Lung (tissue), 12 donors: Measurements from ENCODE around the gene COG1. TPM values are rescaled to one million over a fixed set of nuclear protein-coding genes. Genes with fewer than 3 reads are reported as not detected.

Source experiments
- ATAC-seq: fragments of 200-7000 bp; cut with Tn5 transposase; one replicate; pipeline ENCODE4 v1.9.1; 2020; ENCODE audit warnings: moderate number of reproducible peaks; ENCODE audit not compliant: insufficient read depth, low FRiP score
- DNase-seq, 3 donors: peaks; one replicate each; pipeline ENCODE4 v3.0.0-alpha.2; 2013 to 2017
- H3K27ac ChIP-seq, 2 donors: one replicate each; pipeline ENCODE4 v1.5.1; 2013; ENCODE audit warnings: mild to moderate bottlenecking in 2 of 2, moderate library complexity in 2 of 2, control low read depth in 1 of 2, inconsistent platforms in 1 of 2, low read depth in 1 of 2, low read length in 1 of 2
- H3K27me3 ChIP-seq, 3 donors: one replicate each; pipeline ENCODE4 v1.5.1; 2013; ENCODE audit warnings: low read length in 2 of 3; ENCODE audit not compliant: control insufficient read depth in 3 of 3, insufficient read depth in 3 of 3
- H3K36me3 ChIP-seq, 4 donors: one replicate each; pipeline ENCODE4 v1.5.1; 2013; ENCODE audit warnings: low read length in 4 of 4, mild to moderate bottlenecking in 1 of 4, moderate library complexity in 1 of 4; ENCODE audit not compliant: control insufficient read depth in 4 of 4, insufficient read depth in 4 of 4
- H3K4me1 ChIP-seq, 5 donors: one replicate each; pipeline ENCODE4 v1.5.1; 2013; ENCODE audit warnings: low read length in 5 of 5, mild to moderate bottlenecking in 2 of 5, moderate library complexity in 1 of 5; ENCODE audit not compliant: control insufficient read depth in 5 of 5, insufficient read depth in 5 of 5
- H3K4me3 ChIP-seq: one replicate; pipeline ENCODE4 v1.5.1; 2013; ENCODE audit warnings: mild to moderate bottlenecking, control low read depth, moderate library complexity
- H3K9ac ChIP-seq, 2 donors: one replicate each; pipeline ENCODE4 v1.5.1; 2013; ENCODE audit warnings: low read length in 2 of 2, control low read depth in 1 of 2; ENCODE audit not compliant: insufficient read depth in 1 of 2
- H3K9me3 ChIP-seq, 4 donors: one replicate each; pipeline ENCODE4 v1.5.1; 2013; ENCODE audit warnings: low read length in 3 of 4, mild to moderate bottlenecking in 1 of 4, moderate library complexity in 1 of 4; ENCODE audit not compliant: control insufficient read depth in 4 of 4, insufficient read depth in 3 of 4
- CTCF ChIP-seq: IDR thresholded peaks from 2 replicates; pipeline ENCODE4 v1.5.1; 2012; ENCODE audit warnings: mild to moderate bottlenecking; ENCODE audit errors: control extremely low read depth, extremely low read depth
- WGBS, 2 donors: extraction: QIAGEN DNeasy Blood & Tissue Kit; methylation state at CpG; one replicate each; pipeline ENCODE4 v1.1.7; 2013; 5-methylcytosine and 5-hydroxymethylcytosine counted together
- polyA plus RNA-seq, 2 donors: library from polyadenylated mRNA; stranded (reverse); fragments of 200-250 nt; gene quantifications; one replicate each; pipeline ENCODE4 v1.2.1, GENCODE V29; 2013
- total RNA-seq, 2 donors: library from RNA; depleted of rRNA in 1 of 2; stranded (reverse); fragments of >200 nt in 1 of 2; gene quantifications; one replicate each; pipeline ENCODE4 v1.2.1, GENCODE V29; 2014 to 2021
- donor health status: control.
- donor health status: control.
- donor health status: Bipolar disorder and iron deficiency.
- donor health status: healthy.
- donor health status: DM: yes; HTN: yes; CAD: no.

Gene COG1
- total and polyA plus RNA-seq, 4 donors: 13.3 to 41.2 (median 21.1) TPM

GRCh38 chr17:73226556-73227172, 33.8 kb downstream of the COG1 start:
- H3K4me3 ChIP-seq: no peak overlapping the region
- TF ChIP-seq CTCF: no peak
- WGBS, 2 donors: 54 to 78% methylated on average over 3 of the region's 3 CpGs
- H3K4me1 ChIP-seq: peaks cover 0 to 16% (median 9%) of the 10 kb centered on the region in 5 donors
- H3K36me3 ChIP-seq: no peaks in the 10 kb centered on the region
- no peaks in the 10 kb centered on the region for H3K27me3 ChIP-seq
- H3K9me3 ChIP-seq: no peaks in the 10 kb centered on the region
- H3K9ac ChIP-seq: no peak overlapping the region
- DNase-seq (no peak), ATAC-seq (no peak)
- no peak overlapping the region for H3K27ac ChIP-seq

GRCh38 chr17:73227379-73227778, 34.5 kb downstream of the COG1 start:
- Histone ChIP-seq H3K9ac (no peak overlapping the region), H3K4me1 (peaks cover 0 to 16% (median 9%) of the 10 kb centered on the region in 5 donors), H3K36me3 (no peaks in the 10 kb centered on the region), H3K27ac (no peak overlapping the region), H3K27me3 (no peaks in the 10 kb centered on the region), H3K4me3 (no peak overlapping the region), H3K9me3 (no peaks in the 10 kb centered on the region)
- DNase-seq (no peak), ATAC-seq (no peak)
- 49 to 55% methylated on average over 3 of the region's 3 CpGs for WGBS, 2 donors
- no peak for TF ChIP-seq CTCF

- peak overlapping the region in 1 of 2 donors; percentile 15 for H3K27ac ChIP-seq
- no peak for TF ChIP-seq CTCF
- WGBS, 2 donors: 72 to 74% methylated on average over 6 of the region's 6 CpGs
- ATAC-seq (no peak), DNase-seq (no peak)
- no peak overlapping the region for H3K9ac ChIP-seq
- no peaks in the 10 kb centered on the region for H3K27me3 ChIP-seq
- no peaks in the 10 kb centered on the region for H3K36me3 ChIP-seq
- H3K9me3 ChIP-seq: no peaks in the 10 kb centered on the region
- no peak overlapping the region for H3K4me3 ChIP-seq
- peaks cover 0 to 16% (median 9%) of the 10 kb centered on the region in 5 donors for H3K4me1 ChIP-seq
Measured at GRCh38 chr17:73227944-73228343, 35.1 kb downstream of the COG1 start.
